ENCODE data around the gene ST6GALNAC3.
"Not testable (repeated sequence)": the region's sequence is repeated elsewhere in the genome, so short reads cannot be mapped to it uniquely, and the experiment has no call there.

Gene ST6GALNAC3

DNA sequence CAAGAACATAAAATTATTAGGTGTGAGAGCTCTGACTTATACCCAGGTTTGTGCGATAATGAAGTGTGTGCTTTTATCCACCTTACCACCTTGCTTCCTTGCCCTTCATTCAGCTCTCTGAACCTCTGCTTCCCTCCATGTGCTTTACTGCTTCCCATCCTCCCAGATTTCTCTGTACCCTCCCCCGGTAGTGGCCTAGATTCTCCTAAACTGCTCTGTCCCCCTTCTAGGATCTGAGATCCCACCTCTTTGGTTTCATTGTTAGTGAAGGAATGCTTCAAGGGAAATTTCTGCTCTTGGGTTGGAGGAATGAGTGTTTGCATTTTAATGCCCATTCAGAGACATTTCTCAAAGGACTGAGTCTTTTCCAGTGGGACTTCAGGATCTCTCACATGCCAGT is 159.5 kb downstream of the ST6GALNAC3 start:
- intact Hi-C loops (cut with DNase I; ENCODE audit: low total_unique reads), result no loop called here
- no peak for DNase-seq
- H3K27ac ChIP-seq, result no peak overlapping the region
- H3K36me3 ChIP-seq, result no peaks in the 10 kb centered on the region
- H3K27me3 ChIP-seq, result no peaks in the 10 kb centered on the region
- no peak overlapping the region for H3K4me3 ChIP-seq
- H3K9me3 ChIP-seq, result no peaks in the 10 kb centered on the region
- peaks cover 0 to 14% (median 7%) of the 10 kb centered on the region in 4 donors for H3K4me1 ChIP-seq
- TF ChIP-seq, protein P1, sequence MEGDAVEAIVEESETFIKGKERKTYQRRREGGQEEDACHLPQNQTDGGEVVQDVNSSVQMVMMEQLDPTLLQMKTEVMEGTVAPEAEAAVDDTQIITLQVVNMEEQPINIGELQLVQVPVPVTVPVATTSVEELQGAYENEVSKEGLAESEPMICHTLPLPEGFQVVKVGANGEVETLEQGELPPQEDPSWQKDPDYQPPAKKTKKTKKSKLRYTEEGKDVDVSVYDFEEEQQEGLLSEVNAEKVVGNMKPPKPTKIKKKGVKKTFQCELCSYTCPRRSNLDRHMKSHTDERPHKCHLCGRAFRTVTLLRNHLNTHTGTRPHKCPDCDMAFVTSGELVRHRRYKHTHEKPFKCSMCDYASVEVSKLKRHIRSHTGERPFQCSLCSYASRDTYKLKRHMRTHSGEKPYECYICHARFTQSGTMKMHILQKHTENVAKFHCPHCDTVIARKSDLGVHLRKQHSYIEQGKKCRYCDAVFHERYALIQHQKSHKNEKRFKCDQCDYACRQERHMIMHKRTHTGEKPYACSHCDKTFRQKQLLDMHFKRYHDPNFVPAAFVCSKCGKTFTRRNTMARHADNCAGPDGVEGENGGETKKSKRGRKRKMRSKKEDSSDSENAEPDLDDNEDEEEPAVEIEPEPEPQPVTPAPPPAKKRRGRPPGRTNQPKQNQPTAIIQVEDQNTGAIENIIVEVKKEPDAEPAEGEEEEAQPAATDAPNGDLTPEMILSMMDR (IDR thresholded peaks at IDR 0.05), result no peak

DNA sequence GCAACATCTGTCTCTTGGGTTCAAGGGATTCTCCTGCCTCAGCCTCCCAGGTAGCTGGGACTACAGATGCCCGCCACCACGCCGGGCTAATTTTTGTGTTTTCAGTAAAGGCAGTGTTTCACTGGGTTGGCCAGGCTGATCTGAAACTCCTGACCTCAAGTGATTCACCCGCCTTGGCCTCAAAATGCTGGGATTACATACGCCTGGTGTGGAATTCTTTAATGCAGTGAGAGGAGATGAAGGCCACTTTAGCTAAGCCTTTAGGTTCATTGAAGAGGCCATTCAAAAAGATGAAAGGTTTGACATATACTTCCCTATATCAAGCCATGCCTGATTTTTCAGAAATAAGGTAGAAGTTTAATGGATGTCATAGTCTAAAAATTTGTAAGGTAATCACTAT is 162.7 kb downstream of the ST6GALNAC3 start:
- Histone ChIP-seq H3K4me1 (peaks cover 0 to 26% (median 7%) of the 10 kb centered on the region in 4 donors), H3K9me3 (no peaks in the 10 kb centered on the region), H3K4me3 (no peak overlapping the region), H3K36me3 (no peaks in the 10 kb centered on the region), H3K27ac (no peak overlapping the region), H3K27me3 (no peaks in the 10 kb centered on the region)
- intact Hi-C loops (cut with DNase I; ENCODE audit: low total_unique reads), result no loop called here
- TF ChIP-seq, protein P1 (IDR thresholded peaks at IDR 0.05), result no peak
- no peak for DNase-seq

DNA sequence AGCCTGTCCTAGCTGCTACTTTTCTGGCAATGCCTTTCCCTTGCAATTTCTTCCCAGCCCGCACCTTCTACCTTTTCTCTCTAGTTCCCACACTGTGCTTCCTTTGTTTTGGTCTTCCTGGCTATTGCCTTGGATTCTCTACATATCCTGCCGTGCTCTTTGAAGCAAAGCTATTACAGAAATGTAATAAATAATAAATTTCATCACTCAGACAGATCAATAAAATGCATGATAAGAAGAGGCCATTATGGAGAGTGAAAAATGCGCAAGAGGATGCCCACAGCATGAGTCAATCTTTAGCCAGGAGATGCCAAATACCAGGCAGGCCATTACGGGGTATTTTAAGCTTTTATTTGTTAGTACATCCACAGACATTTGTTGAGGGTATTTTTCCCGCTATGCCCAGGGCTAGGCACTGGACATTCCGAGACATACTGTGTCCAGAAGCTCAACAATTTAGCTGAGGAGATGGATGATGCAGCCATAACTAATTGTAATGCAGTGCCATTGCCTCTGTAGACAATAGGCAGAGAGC is 163.6 kb downstream of the ST6GALNAC3 start:
- intact Hi-C loops (cut with DNase I; ENCODE audit: low total_unique reads), result loop anchor here (2.0 kb wide), 1 partner anchor 15 kb away; no protein-coding TSS in a partner anchor
- Histone ChIP-seq H3K36me3 (no peaks in the 10 kb centered on the region), H3K27ac (no peak overlapping the region), H3K9me3 (no peaks in the 10 kb centered on the region), H3K27me3 (no peaks in the 10 kb centered on the region), H3K4me1 (peaks cover 0 to 26% (median 7%) of the 10 kb centered on the region in 4 donors), H3K4me3 (no peak overlapping the region)
- no peak for DNase-seq
- TF ChIP-seq, protein P1 (IDR thresholded peaks at IDR 0.05), result no peak

DNA sequence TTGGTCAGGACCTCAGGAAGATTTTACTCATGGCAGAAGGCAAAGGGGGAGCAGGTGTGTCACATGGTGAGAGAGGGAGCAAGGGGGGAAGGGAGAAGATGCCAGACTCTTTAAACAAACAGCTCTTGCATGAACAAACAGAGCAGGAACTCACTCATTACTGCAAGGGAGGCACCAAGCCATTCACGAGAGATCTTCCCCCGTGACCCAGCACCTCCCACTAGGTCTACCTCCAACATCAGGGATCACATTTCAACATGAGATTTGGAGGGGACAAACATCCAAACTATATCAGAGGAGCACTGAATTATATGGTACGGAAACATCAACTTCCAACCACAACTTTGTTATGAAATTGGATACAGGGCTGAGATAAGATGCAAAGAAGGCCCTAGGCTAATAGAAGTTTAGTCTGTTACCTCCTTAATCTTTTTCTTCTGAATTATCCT is 164.9 kb downstream of the ST6GALNAC3 start:
- Histone ChIP-seq H3K27ac (no peak overlapping the region), H3K4me1 (peaks cover 0 to 26% (median 7%) of the 10 kb centered on the region in 4 donors), H3K9me3 (peaks cover 0 to 10% (median 0%) of the 10 kb centered on the region in 3 donors), H3K36me3 (no peaks in the 10 kb centered on the region), H3K4me3 (no peak overlapping the region), H3K27me3 (no peaks in the 10 kb centered on the region)
- DNase-seq, result no peak
- intact Hi-C loops (cut with DNase I; ENCODE audit: low total_unique reads), result loop anchor here (2.0 kb wide), 1 partner anchor 13 kb away; no protein-coding TSS in a partner anchor
- TF ChIP-seq, protein P1 (IDR thresholded peaks at IDR 0.05), result no peak

DNA sequence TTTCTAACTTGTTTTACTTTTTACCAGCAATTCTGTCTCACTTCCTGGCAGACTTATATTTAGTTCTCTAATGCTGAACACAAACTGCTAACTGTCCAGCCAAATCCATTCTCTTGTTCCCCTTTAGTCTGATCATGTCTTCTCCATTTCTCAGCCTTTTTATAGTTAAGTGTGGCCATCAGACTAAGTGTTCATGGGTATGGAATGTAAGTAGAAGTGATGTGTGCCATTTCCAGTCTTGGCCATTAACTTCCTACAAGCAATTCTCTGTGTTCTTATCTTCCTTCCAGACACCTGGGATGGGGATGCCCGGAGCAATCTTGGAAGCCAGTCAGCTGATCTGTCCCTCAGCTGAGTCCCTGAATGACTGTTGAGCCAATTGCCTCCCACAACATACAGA is 165.8 kb downstream of the ST6GALNAC3 start:
- Histone ChIP-seq H3K4me1 (peaks cover 0 to 26% (median 7%) of the 10 kb centered on the region in 4 donors), H3K27ac (no peak overlapping the region), H3K27me3 (no peaks in the 10 kb centered on the region), H3K9me3 (peaks cover 0 to 16% (median 0%) of the 10 kb centered on the region in 3 donors), H3K4me3 (no peak overlapping the region), H3K36me3 (no peaks in the 10 kb centered on the region)
- intact Hi-C loops (cut with DNase I; ENCODE audit: low total_unique reads), result no loop called here
- no peak for DNase-seq
- TF ChIP-seq, protein P1 (IDR thresholded peaks at IDR 0.05), result no peak

DNA sequence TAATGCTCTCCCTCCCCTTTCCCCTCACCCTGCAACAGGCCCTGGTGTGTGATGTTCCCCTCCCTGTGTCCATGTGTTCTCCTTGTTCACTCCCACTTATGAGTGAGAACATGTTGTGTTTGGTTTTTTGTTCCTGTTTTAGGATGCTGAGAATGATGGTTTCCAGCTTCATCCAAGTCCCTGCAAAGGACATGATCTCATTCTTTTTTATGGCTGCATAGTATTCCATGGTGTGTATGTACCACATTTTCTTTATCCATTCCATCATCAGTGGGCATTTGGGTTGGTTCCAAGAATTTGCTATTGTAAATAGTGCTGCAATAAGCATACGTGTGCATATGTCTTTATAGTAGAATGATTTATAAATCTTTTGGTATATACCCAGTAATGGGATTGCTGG is 168.0 kb downstream of the ST6GALNAC3 start:
- H3K4me3 ChIP-seq; H3K36me3 ChIP-seq; DNase-seq; H3K27ac ChIP-seq; H3K27me3 ChIP-seq; intact Hi-C loops (cut with DNase I; ENCODE audit: low total_unique reads): not testable (repeated sequence)
- H3K4me1 ChIP-seq, result peaks cover 0 to 26% (median 7%) of the 10 kb centered on the region in 4 donors
- H3K9me3 ChIP-seq, result peaks cover 0 to 16% (median 0%) of the 10 kb centered on the region in 3 donors

Data from tibial artery (tissue), 4 donors.